Thoracic aorta endothelial cell (primary cell): Measurements from ENCODE around the gene GHR. TPM values are rescaled to one million over a fixed set of nuclear protein-coding genes. Genes with fewer than 3 reads are reported as not detected.

ENCODE experiments used
- total RNA-seq: library from RNA; depleted of rRNA; stranded (reverse); fragments of >200 nt; gene quantifications from 2 replicates; pipeline ENCODE4 v1.2.3, GENCODE V29; 2012

The GHR gene
- total RNA-seq = 1.7 and 1.9 TPM in 2 replicates

GRCh38 chr5:42423285-42424165 is at the start of gene GHR:
Gene GHR, plus strand, starts transcription at chr5:42423439. Its CDS starts 142,436 bp downstream, at chr5:42565875.

GRCh38 chr5:42756606-42757601 is 333.7 kb downstream of the GHR start, which contains the start of gene CCDC152:
Gene CCDC152, plus strand, starts transcription at chr5:42756818. Its CDS starts 2,304 bp downstream, at chr5:42759122.

